IMR-90 (cell line): ENCODE data around the gene ZCCHC14. TPM values are rescaled to one million over a fixed set of nuclear protein-coding genes. Genes with fewer than 3 reads are reported as not detected.

Experiments used
- ATAC-seq: fragments of 200-7000 bp; cut with Tn5 transposase; 2 replicates; pipeline ENCODE4 v1.9.1; 2020; ENCODE audit warnings: low read depth, mild to moderate bottlenecking, moderate library complexity
- BruUV-seq: library from RNA; stranded (reverse); fragments of 400-500 nt; replicated peaks from 2 replicates; lab custom pipeline; 2021; lab: Mats Ljungman, UMichigan
- CTCF ChIA-PET: fragments of 300-600 bp; formaldehyde crosslinking; extraction: SDS; loops from one replicate; lab custom pipeline; 2021; ENCODE audit warnings: antibody characterized with exemption; lab: Yijun Ruan, JAX
- POLR2A ChIA-PET: fragments of 300-600 bp; sonication (Branson Sonifier 250); formaldehyde crosslinking; loops from one replicate; lab custom pipeline; 2022; ENCODE audit warnings: antibody characterized with exemption; ENCODE audit not compliant: unreplicated experiment; lab: Charles Lee
- DNase-seq: peaks from one replicate; pipeline ENCODE4 v3.0.0; 2013
- H2AFZ ChIP-seq: replicated peaks from 2 replicates; pipeline ENCODE3; 2013; ENCODE audit warnings: low read length, mild to moderate bottlenecking; ENCODE audit not compliant: poor library complexity
- H2AK5ac ChIP-seq: 2 replicates; pipeline ENCODE4 v1.6.1; 2013; ENCODE audit warnings: low read depth, low read length, inconsistent platforms
- H2AK9ac ChIP-seq: replicated peaks from 2 replicates; pipeline ENCODE3; 2013; ENCODE audit warnings: mild to moderate bottlenecking, low read depth, low read length, moderate library complexity; ENCODE audit not compliant: poor library complexity
- H2BK120ac ChIP-seq: 2 replicates; pipeline ENCODE4 v1.6.1; 2013; ENCODE audit warnings: low read depth, low read length, inconsistent platforms
- H2BK15ac ChIP-seq: 3 replicates; pipeline ENCODE4 v1.6.1; 2013; ENCODE audit warnings: low read depth, low read length, inconsistent platforms
- H2BK20ac ChIP-seq: 2 replicates; pipeline ENCODE4 v1.6.1; 2013; ENCODE audit warnings: low read depth, mild to moderate bottlenecking, inconsistent platforms, low read length, moderate library complexity
- H2BK5ac ChIP-seq: 2 replicates; pipeline ENCODE4 v1.6.1; 2013; ENCODE audit warnings: mild to moderate bottlenecking, low read depth, low read length, inconsistent platforms; ENCODE audit not compliant: poor library complexity, severe bottlenecking
- H3K14ac ChIP-seq: replicated peaks from 2 replicates; pipeline ENCODE4 v1.6.1; 2013; ENCODE audit warnings: low read depth, low read length, inconsistent platforms
- H3K18ac ChIP-seq: 2 replicates; pipeline ENCODE4 v1.6.1; 2013; ENCODE audit warnings: low read depth, low read length, control low read depth
- H3K23ac ChIP-seq: 2 replicates; pipeline ENCODE4 v1.6.1; 2013; ENCODE audit warnings: low read depth, low read length, inconsistent platforms
- H3K27ac ChIP-seq: 2 replicates; pipeline ENCODE4 v1.5.1; 2013; ENCODE audit warnings: mild to moderate bottlenecking, control low read depth, low read length; ENCODE audit not compliant: insufficient read depth
- H3K27me3 ChIP-seq: 2 replicates; pipeline ENCODE4 v1.6.1; 2013; ENCODE audit warnings: low read length; ENCODE audit not compliant: control insufficient read depth, insufficient read depth
- H3K36me3 ChIP-seq: 2 replicates; pipeline ENCODE4 v1.6.1; 2013; ENCODE audit warnings: low read length, mixed read lengths; ENCODE audit not compliant: control insufficient read depth, insufficient read depth
- H3K4ac ChIP-seq: 2 replicates; pipeline ENCODE4 v1.6.1; 2013; ENCODE audit warnings: low read depth, low read length, inconsistent platforms
- H3K4me1 ChIP-seq: 2 replicates; pipeline ENCODE4 v1.6.1; 2013; ENCODE audit warnings: low read length, mixed read lengths; ENCODE audit not compliant: control insufficient read depth, insufficient read depth
- H3K4me2 ChIP-seq: 2 replicates; pipeline ENCODE4 v1.6.1; 2013; ENCODE audit warnings: low read depth, mild to moderate bottlenecking, control low read depth, low read length, moderate library complexity
- H3K4me3 ChIP-seq: 2 replicates; pipeline ENCODE4 v1.5.1; 2013; ENCODE audit warnings: low read depth, mild to moderate bottlenecking, control low read depth, low read length, moderate library complexity; ENCODE audit not compliant: insufficient read depth
- H3K56ac ChIP-seq: 2 replicates; pipeline ENCODE4 v1.6.1; 2013; ENCODE audit warnings: low read length, inconsistent platforms; ENCODE audit not compliant: insufficient read depth; ENCODE audit errors: extremely low read depth
- H3K79me1 ChIP-seq, 2 experiments: 2 replicates each; pipeline ENCODE4 v1.6.1; 2013; ENCODE audit warnings: low read length in 2 of 2, inconsistent platforms in 1 of 2, low read depth in 1 of 2
- H3K9ac ChIP-seq: 2 replicates; pipeline ENCODE4 v1.6.1; 2013; ENCODE audit warnings: low read depth, low read length, control low read depth
- H3K9me1 ChIP-seq: 2 replicates; pipeline ENCODE4 v1.6.1; 2013; ENCODE audit warnings: low read length, inconsistent platforms; ENCODE audit not compliant: insufficient read depth
- H3K9me3 ChIP-seq: 2 replicates; pipeline ENCODE4 v1.6.1; 2013; ENCODE audit warnings: low read length; ENCODE audit not compliant: control insufficient read depth, insufficient read depth
- H4K20me1 ChIP-seq: 2 replicates; pipeline ENCODE4 v1.6.1; 2013; ENCODE audit warnings: low read length, inconsistent platforms; ENCODE audit not compliant: insufficient read depth
- H4K5ac ChIP-seq: 2 replicates; pipeline ENCODE4 v1.6.1; 2013; ENCODE audit warnings: mild to moderate bottlenecking, low read depth, low read length, control low read depth
- H4K8ac ChIP-seq, 2 experiments: 2 replicates each; pipeline ENCODE4 v1.6.1; 2013; ENCODE audit warnings: low read depth in 2 of 2, low read length in 2 of 2, control low read depth in 1 of 2, inconsistent platforms in 1 of 2
- H4K91ac ChIP-seq: 2 replicates; pipeline ENCODE4 v1.6.1; 2013; ENCODE audit warnings: low read depth, low read length, inconsistent platforms; ENCODE audit not compliant: insufficient read depth
- CHD1 ChIP-seq: IDR thresholded peaks from 2 replicates; pipeline ENCODE4 v1.6.1; 2012; ENCODE audit warnings: low read depth, low read length, improper control_type of control experiment
- WGBS, 2 experiments: methylation state at CpG; one replicate each; pipeline versions ENCODE4 v1.1.5 to v1.1.7; 2013; ENCODE audit warnings: missing lambda C conversion rate in 2 of 2; ENCODE audit not compliant: insufficient read length in 1 of 2; ENCODE audit errors: extremely low coverage in 2 of 2; 5-methylcytosine and 5-hydroxymethylcytosine counted together
- dilution Hi-C: fragments of 300-500 bp; cut with HindIII; formaldehyde crosslinking; loops from one replicate; pipeline ENCODE4 v1.14.3; 2018; ENCODE audit warnings: low sequenced_read_pairs; ENCODE audit not compliant: unreplicated experiment
- in situ Hi-C: fragments of 300-500 bp; cut with MboI; formaldehyde crosslinking; loops from 3 replicates; pipeline ENCODE4 v1.14.3; 2019; ENCODE audit warnings: low sequenced_read_pairs, inconsistent platforms, mixed read lengths
- intact Hi-C: fragments of 100-400 bp; cut with micrococcal nuclease; formaldehyde crosslinking; loops from 2 replicates; pipeline ENCODE4 v1.10.0; 2022
- polyA plus RNA-seq, 3 experiments: library from polyadenylated mRNA; depleted of rRNA; stranded (reverse); fragments of >200 nt; gene quantifications; 2 replicates each; pipeline ENCODE4 v1.2.3, GENCODE V29; 2012; ENCODE audit warnings: low replicate concordance in 1 of 3
- total RNA-seq: library from RNA; depleted of rRNA; stranded (reverse); fragments of >200 nt; gene quantifications from 2 replicates; pipeline ENCODE4 v1.2.3, GENCODE V29; 2012

The ZCCHC14 gene
- total and polyA plus RNA-seq, 2 of the 4 experiments (the other 2 are of a cell fraction) = 2.5 to 5.3 TPM

GRCh38 chr16:87468550-87468949, 24.3 kb downstream of the ZCCHC14 start:
- Histone ChIP-seq H3K18ac (no peak overlapping the region), H3K4me2 (no peak overlapping the region), H3K56ac (no peak overlapping the region), H3K4ac (no peak overlapping the region), H2BK20ac (no peak overlapping the region), H4K20me1 (peaks cover 78% of the 10 kb centered on the region), H3K79me1 (peaks cover 53 to 83% of the 10 kb centered on the region in 2 experiments), H2AK5ac (no peak overlapping the region), H3K4me3 (no peak overlapping the region), H3K4me1 (peaks cover 22% of the 10 kb centered on the region), H3K14ac (no peak overlapping the region), H3K27ac (no peak overlapping the region), H2AK9ac (no peak overlapping the region), H4K91ac (no peak overlapping the region), H3K9me3 (no peaks in the 10 kb centered on the region), H3K9ac (no peak overlapping the region), H2BK120ac (no peak overlapping the region), H3K27me3 (no peaks in the 10 kb centered on the region), H2AFZ (no peak overlapping the region), H3K36me3 (no peaks in the 10 kb centered on the region), H3K9me1 (peaks cover 26% of the 10 kb centered on the region), H4K8ac (no peak overlapping the region), H3K23ac (no peak overlapping the region), H4K5ac (no peak overlapping the region), H2BK15ac (no peak overlapping the region), H2BK5ac (no peak overlapping the region)
- POLR2A ChIA-PET = no interaction called here
- no peak for ATAC-seq
- no TSS peak for BruUV-seq
- CTCF ChIA-PET = no interaction called here
- TF ChIP-seq CHD1 = no peak
- 66% methylated on average over 3 of the region's 8 CpGs; no CpG with 5 or more reads in 1 of the 2 experiments for WGBS, 2 experiments
- in situ Hi-C loops = no loop called here
- DNase-seq = no peak
- intact Hi-C loops = loop anchor here (5.0 kb wide), 1 partner anchor 36 kb away; no protein-coding TSS in a partner anchor
- dilution Hi-C loops = no loop called here
